AG09319 (cell line): ENCODE results near the gene C3orf18.
A peak's percentile ranks its signal among the peaks of the same experiment; 100 is the strongest.

Experiments used
- DNase-seq: peaks from one replicate; pipeline ENCODE4 v3.0.0-alpha.2; 2010; ENCODE audit warnings: low read depth; ENCODE audit errors: extremely low read depth
- TF ChIP-seq, protein P1 (sequence below): IDR thresholded peaks from 2 replicates; pipeline ENCODE4 v1.5.1; 2011; ENCODE audit warnings: low read depth, mild to moderate bottlenecking, inconsistent platforms, low read length, moderate library complexity

C3orf18 gene

DNA sequence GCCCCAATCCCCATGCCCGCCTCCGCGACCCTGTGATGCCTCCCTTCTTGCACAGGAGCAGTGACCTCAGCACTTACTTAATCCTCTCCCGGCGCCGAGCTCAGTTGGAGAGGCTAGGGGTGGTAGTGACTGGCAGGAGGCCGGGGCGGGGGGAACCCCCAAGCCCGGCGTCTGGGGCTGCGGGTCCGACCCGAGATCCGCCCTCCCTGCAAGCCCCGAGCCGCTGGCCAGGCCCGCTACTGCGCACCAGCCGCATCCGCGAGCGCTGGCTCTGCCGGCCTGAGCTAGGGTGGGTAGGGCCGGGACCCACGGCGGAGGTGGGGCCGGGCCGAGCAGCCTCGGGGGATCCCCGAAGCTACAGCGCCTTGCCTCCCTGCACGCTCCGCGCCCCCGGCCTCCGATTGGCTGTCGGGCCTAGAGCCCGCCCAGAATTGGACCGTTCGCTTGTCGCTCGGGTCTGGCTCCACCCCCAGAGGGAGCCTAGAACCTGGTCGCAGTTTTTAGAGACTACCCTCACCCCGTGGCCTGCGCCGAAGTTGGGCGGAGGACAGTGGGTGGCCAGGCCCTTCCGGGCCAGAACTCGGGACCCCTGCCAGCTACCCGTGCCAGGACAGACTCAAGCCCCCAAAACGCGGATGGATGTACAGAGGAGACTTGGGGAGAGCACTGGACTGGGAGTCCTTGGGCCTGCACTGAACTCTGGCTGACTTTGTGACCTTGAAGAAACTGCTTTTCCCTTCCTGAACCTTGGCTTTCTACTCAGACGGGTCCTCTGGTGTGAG lies at the start of gene C3orf18:
C3orf18 (minus strand) TSS at position 362 of the 782 bp plus-strand sequence. CDS start 2,048 bp downstream, outside the sequence.
- DNase-seq: peak; percentile 69
- TF ChIP-seq, protein P1, sequence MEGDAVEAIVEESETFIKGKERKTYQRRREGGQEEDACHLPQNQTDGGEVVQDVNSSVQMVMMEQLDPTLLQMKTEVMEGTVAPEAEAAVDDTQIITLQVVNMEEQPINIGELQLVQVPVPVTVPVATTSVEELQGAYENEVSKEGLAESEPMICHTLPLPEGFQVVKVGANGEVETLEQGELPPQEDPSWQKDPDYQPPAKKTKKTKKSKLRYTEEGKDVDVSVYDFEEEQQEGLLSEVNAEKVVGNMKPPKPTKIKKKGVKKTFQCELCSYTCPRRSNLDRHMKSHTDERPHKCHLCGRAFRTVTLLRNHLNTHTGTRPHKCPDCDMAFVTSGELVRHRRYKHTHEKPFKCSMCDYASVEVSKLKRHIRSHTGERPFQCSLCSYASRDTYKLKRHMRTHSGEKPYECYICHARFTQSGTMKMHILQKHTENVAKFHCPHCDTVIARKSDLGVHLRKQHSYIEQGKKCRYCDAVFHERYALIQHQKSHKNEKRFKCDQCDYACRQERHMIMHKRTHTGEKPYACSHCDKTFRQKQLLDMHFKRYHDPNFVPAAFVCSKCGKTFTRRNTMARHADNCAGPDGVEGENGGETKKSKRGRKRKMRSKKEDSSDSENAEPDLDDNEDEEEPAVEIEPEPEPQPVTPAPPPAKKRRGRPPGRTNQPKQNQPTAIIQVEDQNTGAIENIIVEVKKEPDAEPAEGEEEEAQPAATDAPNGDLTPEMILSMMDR: no peak

GRCh38 chr3:50616770-50617095 lies 49.2 kb upstream of the C3orf18 start:
- TF ChIP-seq, protein P1: no peak
- DNase-seq: peak; percentile 63

DNA sequence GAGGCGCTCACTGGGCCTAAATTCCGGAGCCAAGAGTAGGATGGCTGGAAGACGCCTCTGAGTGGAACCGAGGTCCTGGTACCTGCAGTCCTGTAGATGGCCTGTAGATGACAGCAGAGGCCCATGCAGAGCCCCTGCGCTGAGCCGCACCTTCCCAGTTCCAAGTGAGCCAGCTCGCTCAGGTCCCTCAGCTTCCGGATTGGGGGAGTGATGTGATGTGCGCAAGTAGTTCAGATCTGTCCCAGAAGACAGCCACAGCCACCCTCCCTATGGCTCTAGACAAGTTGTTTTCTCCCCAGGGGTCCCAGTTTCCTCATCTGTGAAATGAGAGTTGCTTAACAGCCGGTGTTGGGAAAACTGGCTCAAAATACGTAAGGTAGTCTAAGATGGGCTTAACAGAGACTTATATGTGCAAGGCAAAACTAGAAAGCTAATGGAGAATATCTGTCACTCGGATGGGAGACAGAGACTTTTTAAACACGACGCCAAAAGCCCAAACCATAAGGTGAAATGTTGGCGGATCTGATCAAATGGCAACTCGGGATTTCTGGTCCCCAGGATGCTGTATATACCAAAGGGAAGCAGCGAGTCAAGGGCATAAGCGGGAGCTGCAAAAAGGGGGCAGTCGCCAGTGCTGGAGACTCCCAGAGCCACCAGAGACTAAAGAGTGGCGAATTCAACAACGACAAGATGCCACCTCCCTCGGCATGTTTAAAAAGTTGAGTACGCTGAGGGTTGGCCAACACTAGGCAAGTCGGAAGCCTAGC lies 48.6 kb upstream of the C3orf18 start:
- TF ChIP-seq, protein P1: no peak; the same call in none of the 2 replicates

DNA sequence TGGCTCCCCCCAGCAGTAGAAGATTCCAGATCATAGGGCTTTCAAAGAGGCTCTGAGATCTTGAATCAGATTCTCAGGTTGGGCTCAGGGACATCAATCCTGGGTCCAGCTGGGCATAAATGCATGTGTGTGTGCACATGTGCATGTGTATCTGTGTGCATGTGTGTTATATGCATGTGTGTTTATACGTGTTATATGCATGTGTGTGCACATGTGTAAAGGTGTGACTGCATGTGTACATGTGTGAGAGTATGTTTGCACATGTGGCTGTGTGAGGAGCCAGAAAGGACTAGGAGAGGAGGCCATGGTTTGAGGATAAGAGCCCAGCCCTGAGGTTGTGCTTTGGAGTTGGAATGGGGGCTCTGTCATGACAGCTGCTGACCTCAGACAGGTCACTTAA lies 47.6 kb upstream of the C3orf18 start:
- DNase-seq: no peak
- TF ChIP-seq, protein P1: no peak

More for the DNA sequence above, 48.6 kb upstream of the C3orf18 start:
- no peak for DNase-seq

GRCh38 chr3:50612970-50613846 lies 45.7 kb upstream of the C3orf18 start:
- DNase-seq: no peak
- TF ChIP-seq, protein P1: no peak

GRCh38 chr3:50612234-50612882 lies 44.8 kb upstream of the C3orf18 start:
- DNase-seq: no peak

More at GRCh38 chr3:50612234-50612882, 44.8 kb upstream of the C3orf18 start:
- TF ChIP-seq, protein P1: no peak
